Keratinocyte (primary cell): ENCODE measurements around the gene CHN2.

Experiments used
- CTCF ChIP-seq, 3 experiments: IDR thresholded peaks in 1 of 3; conservative IDR thresholded peaks in 1 of 3; optimal IDR thresholded peaks in 1 of 3; 2 replicates in 2 of 3; 3 replicates in 1 of 3; pipeline versions ENCODE3 to v1.5.1; 2011; ENCODE audit warnings: low read length in 3 of 3, mild to moderate bottlenecking in 3 of 3, moderate library complexity in 2 of 3, control low read depth in 1 of 3, inconsistent platforms in 1 of 3; ENCODE audit not compliant: insufficient read depth in 2 of 3; ENCODE audit errors: extremely low read depth in 1 of 3
- EZH2 ChIP-seq: IDR thresholded peaks from one replicate; pipeline ENCODE4 v1.6.1; 2012; ENCODE audit warnings: inconsistent platforms, mild to moderate bottlenecking, low read length, moderate library complexity

- TF ChIP-seq CTCF (optimal IDR thresholded peaks at IDR 0.05 in 1 of 3, IDR thresholded peaks at IDR 0.05 in 1 of 3, conservative IDR thresholded peaks at IDR 0.05 in 1 of 3; ENCODE audit: extremely low read depth in 1 of 3, insufficient read depth in 2 of 3, low read length in 3 of 3): no peak
- no peak for TF ChIP-seq EZH2
Measured at GRCh38 chr7:29464753-29465152, 270.2 kb downstream of the CHN2 start.
